CD4-positive, alpha-beta T cell treated with Interleukin-12 subunit alpha and Interleukin-12 subunit beta, for 1 hour (primary cell): Measurements from ENCODE around the gene NUP107.

Source experiments
- DNase-seq: peaks from one replicate; pipeline ENCODE4 v3.0.0-alpha.2; 2020

Gene NUP107

DNA sequence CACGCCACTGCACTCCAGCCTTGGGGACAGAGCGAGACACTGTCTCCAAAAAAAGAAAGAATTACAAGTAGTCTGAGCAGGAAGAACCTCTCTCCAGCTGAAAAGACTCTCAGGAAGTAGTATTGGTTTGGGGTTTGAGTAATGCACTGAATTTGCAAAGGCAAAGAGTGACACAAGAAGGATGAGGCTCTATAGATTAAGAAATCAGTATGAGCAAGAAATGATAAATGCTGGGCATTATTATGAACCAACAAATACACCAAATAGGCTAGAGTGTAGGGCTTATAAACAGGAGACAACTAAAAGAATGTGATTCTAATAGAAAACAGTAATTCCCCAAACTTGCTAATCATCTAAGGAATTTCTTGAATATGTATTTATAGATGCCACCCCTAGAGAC, 56.6 kb downstream of the NUP107 start:
- DNase-seq, result no peak

GRCh38 chr12:68745376-68745903, 58.7 kb downstream of the NUP107 start:
- no peak for DNase-seq

GRCh38 chr12:68745904-68746571, 59.3 kb downstream of the NUP107 start, which contains the start of gene SLC35E3:
Gene SLC35E3, plus strand, starts transcription at chr12:68746176. Its CDS starts 202 bp downstream, at chr12:68746378.
- peak; percentile 91 for DNase-seq

- peak; percentile 27 for DNase-seq
Observed at GRCh38 chr12:68746572-68747180, 59.9 kb downstream of the NUP107 start.

DNA sequence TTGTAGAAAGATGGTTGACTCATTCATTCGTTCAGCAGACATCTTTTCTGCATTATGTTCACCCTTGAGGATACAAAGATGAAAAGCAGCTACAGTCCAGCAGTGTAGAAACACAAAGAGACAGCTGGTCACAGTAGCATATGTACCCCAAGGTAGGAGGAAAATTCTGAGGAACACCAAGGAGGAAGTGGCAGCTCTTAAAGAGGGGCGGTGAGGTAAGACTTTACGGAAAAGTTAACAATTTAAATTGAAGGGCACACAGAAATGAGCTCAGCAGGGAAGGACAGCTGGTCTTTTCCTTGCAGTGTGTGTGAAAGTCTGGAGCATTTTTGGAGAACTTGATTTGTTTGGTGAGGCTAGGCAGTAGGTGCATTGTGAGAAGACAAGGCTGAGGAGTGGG, 62.7 kb downstream of the NUP107 start:
- no peak for DNase-seq

DNA sequence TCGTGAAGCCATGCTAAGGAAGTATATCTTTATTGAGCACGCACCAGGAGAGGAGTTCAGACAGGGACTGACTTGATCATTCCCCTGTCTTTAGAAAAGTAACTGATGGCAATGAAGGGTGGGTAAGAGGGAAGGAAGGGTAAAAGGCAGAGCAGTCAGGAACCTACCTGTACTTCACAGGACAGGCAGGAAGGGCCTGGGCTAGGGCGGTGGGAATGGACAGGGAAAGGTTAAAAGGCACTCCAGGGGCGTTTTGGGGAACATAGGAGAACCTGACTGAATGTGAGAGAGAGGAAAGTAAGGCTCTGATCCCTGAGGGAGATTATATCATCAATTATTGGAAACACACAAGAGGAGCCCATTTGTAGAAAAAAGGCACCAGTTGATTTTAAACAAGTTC, 63.1 kb downstream of the NUP107 start:
- DNase-seq, result no peak

DNA sequence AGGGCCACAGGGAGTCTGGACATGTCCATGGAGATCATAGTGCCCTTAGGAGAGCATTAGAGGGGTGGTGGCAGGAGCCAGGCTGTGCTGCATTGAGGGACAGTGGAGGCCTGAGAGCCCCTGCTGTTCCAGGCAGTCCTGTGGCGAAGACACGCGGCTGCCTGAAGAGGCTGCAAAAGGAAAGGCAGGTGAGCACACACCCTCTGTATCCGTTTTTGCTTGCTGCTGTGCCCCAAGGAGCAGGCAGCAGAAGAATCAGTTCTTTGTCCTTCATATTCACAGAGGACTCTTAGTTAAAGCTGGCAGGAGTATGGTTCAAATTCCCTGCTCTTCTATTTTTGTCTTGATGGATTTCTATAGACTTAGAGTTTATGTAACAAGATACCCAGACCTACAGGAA, 63.7 kb downstream of the NUP107 start:
- no peak for DNase-seq

- no peak for DNase-seq
Observed at GRCh38 chr12:68755536-68756243, 68.9 kb downstream of the NUP107 start.

- DNase-seq, result no peak
Observed at GRCh38 chr12:68759852-68760251, 73.1 kb downstream of the NUP107 start.

GRCh38 chr12:68760806-68761441, 74.1 kb downstream of the NUP107 start:
- no peak for DNase-seq

GRCh38 chr12:68761442-68761812, 74.6 kb downstream of the NUP107 start:
- no peak for DNase-seq

DNA sequence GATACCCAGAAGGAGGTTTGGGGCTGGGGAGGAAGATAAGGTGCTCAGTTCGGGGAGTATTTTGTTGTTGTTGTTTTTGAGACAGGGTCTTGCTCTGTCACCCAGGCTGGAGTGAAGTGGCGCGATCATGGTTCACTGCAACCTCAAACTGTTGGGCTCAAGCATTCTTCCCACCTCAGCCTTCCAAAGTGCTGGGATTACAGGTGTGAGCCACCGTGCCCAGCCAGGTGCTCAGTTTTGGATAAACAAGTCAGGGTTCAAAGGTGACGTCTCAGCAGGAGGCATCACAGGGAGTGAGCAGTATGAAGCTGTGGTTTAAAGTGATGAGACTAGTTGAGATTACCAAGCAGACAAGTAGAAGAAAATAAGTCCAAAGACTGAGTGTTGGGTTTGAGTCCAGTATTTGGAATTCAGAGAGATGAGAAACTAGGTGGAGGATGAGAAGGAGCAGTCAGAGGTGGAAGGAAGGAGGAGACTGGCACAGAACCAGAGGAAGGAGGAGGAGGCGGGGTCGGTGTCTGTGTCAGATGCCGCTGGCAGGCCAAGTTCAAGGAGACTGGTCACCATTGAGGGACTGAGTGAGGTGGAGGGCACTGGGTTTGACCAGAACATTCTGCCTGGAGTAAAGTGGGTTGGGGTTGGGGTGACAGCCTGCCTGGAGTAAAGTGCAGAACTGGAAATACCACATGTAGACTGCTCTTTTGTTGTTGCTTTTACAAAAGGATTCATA, 75.3 kb downstream of the NUP107 start:
- DNase-seq, result no peak

DNA sequence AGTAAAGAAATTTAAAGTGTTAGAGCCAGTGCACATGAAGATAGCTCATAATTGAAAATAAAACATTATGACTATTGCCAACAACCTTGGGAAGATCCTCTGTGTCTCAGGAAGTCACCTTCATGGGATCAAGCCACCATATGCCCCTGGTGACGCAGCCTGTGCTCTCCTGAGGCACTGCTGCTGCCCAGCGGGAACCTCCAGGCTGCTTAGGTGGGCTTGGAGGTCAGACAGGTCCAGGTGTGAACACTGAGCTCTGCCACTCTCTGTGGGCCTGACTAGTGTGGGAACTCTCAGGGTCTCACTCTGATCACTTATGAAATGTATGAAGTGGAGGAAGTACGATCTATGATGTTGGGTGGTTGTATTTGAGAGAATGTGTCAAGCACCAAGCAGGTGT, 75.9 kb downstream of the NUP107 start:
- no peak for DNase-seq

DNA sequence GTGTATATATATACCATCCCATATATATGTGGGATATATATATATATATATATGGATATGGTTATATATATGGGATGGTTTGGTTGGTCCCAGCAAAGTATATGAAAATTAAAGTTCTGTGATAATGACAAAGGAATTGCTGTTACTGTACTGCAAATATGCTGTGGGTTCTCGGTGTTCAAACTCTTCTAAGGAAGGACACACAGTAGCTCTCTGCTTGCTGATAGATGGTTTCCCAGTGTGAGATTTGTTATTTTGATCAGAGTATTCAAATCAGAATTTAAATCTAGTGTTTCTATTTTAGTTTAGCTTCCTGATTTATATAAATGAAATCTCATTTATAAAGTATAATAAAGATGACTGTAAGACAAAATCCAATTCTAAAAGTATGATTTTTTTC, 78.9 kb downstream of the NUP107 start:
- DNase-seq, result no peak

GRCh38 chr12:68766646-68767045, 79.9 kb downstream of the NUP107 start:
- DNase-seq, result no peak

- no peak for DNase-seq
Observed at GRCh38 chr12:68767191-68767590, 80.4 kb downstream of the NUP107 start.

DNA sequence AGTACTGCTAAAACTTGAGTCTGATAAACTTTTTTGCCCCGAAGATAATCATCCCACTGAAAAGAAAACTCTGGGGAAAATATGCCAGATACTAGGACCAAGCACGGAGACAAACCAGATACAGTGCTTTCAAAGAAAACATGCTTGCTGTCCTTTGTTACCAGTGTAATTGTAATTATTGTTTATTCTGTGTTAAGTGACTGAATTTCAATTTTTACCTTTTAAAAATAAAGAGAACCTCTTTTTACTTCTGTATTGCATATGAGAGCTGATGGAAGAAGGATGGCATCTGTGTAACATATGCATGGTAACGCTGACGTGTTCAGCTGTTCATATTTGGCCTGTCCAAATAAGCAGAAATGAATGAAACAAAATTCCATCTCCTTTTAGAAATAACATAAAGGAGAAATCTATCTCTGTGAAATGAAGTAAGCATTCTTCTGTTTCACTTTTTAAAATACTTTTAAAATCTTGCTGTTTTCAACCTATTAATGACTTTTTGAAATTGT, 81.7 kb downstream of the NUP107 start:
- no peak for DNase-seq

- no peak for DNase-seq
Observed at GRCh38 chr12:68769941-68770340, 83.2 kb downstream of the NUP107 start.

- DNase-seq, result no peak
Observed at GRCh38 chr12:68771223-68771925, 84.6 kb downstream of the NUP107 start.

DNA sequence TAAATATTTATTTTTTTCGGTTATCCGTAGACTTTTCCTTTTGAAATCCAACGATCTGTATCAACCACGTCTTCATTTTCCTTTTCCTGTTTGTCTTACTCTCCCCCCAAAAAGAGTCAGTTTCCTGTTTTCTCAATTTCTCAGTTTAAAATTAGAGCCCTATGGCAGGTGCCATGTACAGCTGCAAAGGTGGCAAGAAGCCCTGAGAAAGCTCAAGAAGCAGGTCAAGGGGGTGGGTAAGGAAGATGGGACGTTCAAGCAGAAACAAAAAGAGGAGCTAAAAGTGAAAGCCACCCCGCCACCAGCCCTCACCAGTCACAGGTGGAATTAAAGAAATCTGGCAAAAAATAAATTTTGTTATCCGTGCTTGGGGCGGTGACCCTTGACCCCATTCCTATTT, 85.9 kb downstream of the NUP107 start:
- no peak for DNase-seq

GRCh38 chr12:68773582-68773981, 86.8 kb downstream of the NUP107 start:
- DNase-seq, result no peak

DNA sequence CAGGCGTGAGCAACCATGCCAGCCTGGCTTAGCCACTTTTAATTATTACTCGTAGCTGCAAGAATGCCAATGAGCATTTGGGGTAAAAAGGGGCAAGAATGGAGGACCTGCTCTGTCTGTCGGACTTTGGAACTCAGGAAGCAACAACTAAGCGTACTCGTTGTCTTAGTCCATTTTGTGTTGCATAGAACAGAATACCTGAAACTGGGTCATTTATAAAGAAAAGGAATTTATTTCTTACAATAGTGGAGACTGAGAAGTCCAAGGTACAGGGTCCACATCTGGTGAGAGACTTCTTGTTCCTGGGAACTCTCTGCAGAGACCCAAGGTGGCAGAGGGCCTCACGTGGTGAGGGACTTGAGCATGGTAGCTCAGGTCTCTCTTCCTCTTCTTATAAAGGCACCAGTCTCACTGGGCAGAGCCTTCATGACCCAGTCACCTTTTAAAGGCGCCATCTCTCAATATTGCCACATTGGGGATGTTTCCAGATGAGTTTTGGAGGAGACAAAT, 88.4 kb downstream of the NUP107 start:
- DNase-seq, result no peak
